ENCODE data around the gene ANKRD66. TPM values are rescaled to one million over a fixed set of nuclear protein-coding genes. Genes with fewer than 3 reads are reported as not detected.

The ANKRD66 gene
- total RNA-seq, result not detected in 2 replicates

GRCh38 chr6:46746696-46747095, at the start of gene ANKRD66:
Gene ANKRD66, plus strand, starts transcription at chr6:46746933. Its CDS starts 5,016 bp downstream, at chr6:46751949.

GRCh38 chr6:46734867-46735719, 11.6 kb upstream of the ANKRD66 start, which contains the start of gene PLA2G7:
Gene PLA2G7, minus strand, starts transcription at chr6:46735375. Its CDS starts 12,484 bp downstream, at chr6:46722891.

GRCh38 chr6:46793138-46793537, 46.4 kb downstream of the ANKRD66 start, which contains the start of gene MEP1A:
Gene MEP1A, plus strand, starts transcription at chr6:46793389. Its CDS starts 10 bp downstream, at chr6:46793399.

Other genes with a start within 250 kb of the ANKRD66 start
- 1.8 and 2.4 TPM in 2 replicates for gene CYP39A1, start 94.1 kb upstream of the ANKRD66 start, total RNA-seq
- 3.1 TPM in 2 replicates for gene SLC25A27, start 94.0 kb upstream of the ANKRD66 start, total RNA-seq
- gene TDRD6, start 59.0 kb upstream of the ANKRD66 start, total RNA-seq, result under 0.01 TPM in 1 of 2 replicates, not detected in the other
- gene PLA2G7, start 11.6 kb upstream of the ANKRD66 start, total RNA-seq, result 0.51 and 1.2 TPM in 2 replicates
- gene MEP1A, start 46.5 kb downstream of the ANKRD66 start, total RNA-seq, result 0.14 and 0.21 TPM in 2 replicates
- under 0.01 TPM in 1 of 2 replicates, not detected in the other for gene ADGRF5, start 175.0 kb downstream of the ANKRD66 start, total RNA-seq